ENCODE data around the gene FARP1. TPM values are rescaled to one million over a fixed set of nuclear protein-coding genes. Genes with fewer than 3 reads are reported as not detected.
A peak's percentile ranks its signal among the peaks of the same experiment; 100 is the strongest.

Gene FARP1
- total RNA-seq, 2 experiments from 2014 or later = 0.55 to 1.9 TPM

DNA sequence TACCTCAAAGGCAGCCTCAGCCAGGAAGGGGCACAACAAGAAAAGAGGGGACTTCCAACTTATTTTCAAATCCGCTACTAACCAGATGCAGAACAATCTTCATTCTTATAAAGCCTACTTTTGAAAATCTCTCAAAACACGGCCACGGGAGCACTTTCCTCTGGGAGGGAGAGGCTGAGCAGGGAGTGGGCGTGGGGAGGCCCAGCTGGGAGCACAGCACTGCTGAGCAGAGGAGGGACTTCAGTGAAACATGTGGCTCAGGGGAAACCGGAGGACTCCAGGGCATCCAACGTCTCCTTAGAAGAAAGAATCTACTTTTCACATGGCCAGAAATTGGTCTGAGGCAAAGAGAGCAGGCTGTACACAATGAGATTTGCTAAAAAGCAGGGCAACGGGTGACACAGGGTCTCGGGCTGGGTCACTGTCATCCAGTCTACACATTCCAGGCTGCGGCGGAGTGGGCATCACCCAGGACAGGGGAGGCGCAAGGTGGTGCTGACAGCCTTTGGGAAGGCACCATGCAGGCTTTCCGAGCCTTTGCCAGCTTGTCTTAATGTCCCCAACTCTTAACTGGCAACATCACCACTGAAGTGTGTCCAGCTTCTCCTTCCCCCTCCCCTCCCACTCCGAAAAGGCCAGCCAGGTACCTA lies 317.0 kb downstream of the FARP1 start:
- Mint-ChIP-seq H3K36me3 (peaks cover 29% of the 10 kb centered on the region), H3K27ac (no peak overlapping the region), H3K27me3 (no peaks in the 10 kb centered on the region), H3K4me3 (no peak overlapping the region), H3K4me1 (no peaks in the 10 kb centered on the region), H3K9me3 (no peaks in the 10 kb centered on the region)
- DNase-seq = no peak
- no peak for ATAC-seq (ENCODE audit: low read depth)
- POLR2A ChIA-PET = no interaction called here

- no peaks in the 10 kb centered on the region for H3K4me1 Mint-ChIP-seq
- peaks cover 32% of the 10 kb centered on the region for H3K36me3 Mint-ChIP-seq
- ATAC-seq (ENCODE audit: low read depth) (no peak), DNase-seq (no peak)
- no peak overlapping the region for H3K27ac Mint-ChIP-seq
- H3K4me3 Mint-ChIP-seq = no peak overlapping the region
- POLR2A ChIA-PET = no interaction called here
- H3K27me3 Mint-ChIP-seq = no peaks in the 10 kb centered on the region
- H3K9me3 Mint-ChIP-seq = no peaks in the 10 kb centered on the region
These were observed 317.6 kb downstream of the FARP1 start for GRCh38 chr13:98460516-98460915.

DNA sequence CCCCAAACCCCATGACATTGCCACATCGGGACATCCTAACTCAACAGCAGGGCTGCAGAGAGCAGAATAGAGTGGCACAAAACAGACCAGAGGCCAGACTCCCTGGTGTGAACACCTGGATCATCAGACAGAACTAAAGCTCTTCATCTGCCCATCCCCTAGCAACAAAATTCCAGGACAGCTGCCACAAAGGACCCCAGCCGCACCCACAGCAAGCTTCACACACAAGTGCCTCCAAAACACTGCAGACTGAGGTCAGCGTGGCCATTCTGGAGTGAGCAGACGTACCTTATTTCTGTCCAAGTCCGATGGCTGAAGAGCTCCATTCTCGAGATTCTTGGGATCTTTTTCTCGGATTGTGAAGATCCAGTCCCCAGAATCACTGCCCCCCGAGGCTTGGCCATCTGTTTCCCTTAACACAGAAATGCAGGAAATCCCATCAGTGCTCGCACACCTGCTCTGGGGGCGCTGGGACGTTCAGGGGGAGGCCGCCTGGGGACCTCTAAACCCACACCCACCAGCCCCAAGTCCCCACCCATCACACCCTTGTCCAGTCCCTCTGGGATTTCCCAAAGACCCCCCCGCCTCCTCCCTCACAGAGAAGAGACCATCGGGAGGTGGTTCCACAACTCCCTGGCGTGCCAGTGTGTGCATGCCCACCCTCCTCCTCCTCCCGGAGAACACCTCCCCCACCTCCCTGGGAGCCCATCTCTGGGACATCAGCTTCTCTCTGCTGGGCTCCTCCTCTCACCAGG lies 318.8 kb downstream of the FARP1 start:
- no peak for ATAC-seq (ENCODE audit: low read depth)
- Mint-ChIP-seq H3K4me3 (no peak overlapping the region), H3K27ac (no peak overlapping the region), H3K9me3 (no peaks in the 10 kb centered on the region), H3K27me3 (no peaks in the 10 kb centered on the region), H3K4me1 (peaks cover 2% of the 10 kb centered on the region), H3K36me3 (peaks cover 31% of the 10 kb centered on the region)
- no peak for DNase-seq
- POLR2A ChIA-PET = no interaction called here

GRCh38 chr13:98462241-98462882 lies 319.5 kb downstream of the FARP1 start:
- no peak overlapping the region for H3K4me3 Mint-ChIP-seq
- POLR2A ChIA-PET = no interaction called here
- DNase-seq (no peak), ATAC-seq (ENCODE audit: low read depth) (no peak)
- no peaks in the 10 kb centered on the region for H3K27me3 Mint-ChIP-seq
- no peaks in the 10 kb centered on the region for H3K9me3 Mint-ChIP-seq
- H3K4me1 Mint-ChIP-seq = peaks cover 4% of the 10 kb centered on the region
- H3K27ac Mint-ChIP-seq = peak overlapping the region; percentile 44
- peaks cover 29% of the 10 kb centered on the region for H3K36me3 Mint-ChIP-seq

GRCh38 chr13:98462946-98463345 lies 320.1 kb downstream of the FARP1 start:
- H3K27me3 Mint-ChIP-seq = no peaks in the 10 kb centered on the region
- H3K4me3 Mint-ChIP-seq = no peak overlapping the region
- H3K36me3 Mint-ChIP-seq = peaks cover 29% of the 10 kb centered on the region
- POLR2A ChIA-PET = no interaction called here
- H3K27ac Mint-ChIP-seq = no peak overlapping the region
- ATAC-seq (ENCODE audit: low read depth) = no peak
- peak; percentile 15 for DNase-seq
- H3K4me1 Mint-ChIP-seq = peaks cover 4% of the 10 kb centered on the region
- no peaks in the 10 kb centered on the region for H3K9me3 Mint-ChIP-seq

- peaks cover 29% of the 10 kb centered on the region for H3K36me3 Mint-ChIP-seq
- no peak overlapping the region for H3K27ac Mint-ChIP-seq
- DNase-seq (no peak), ATAC-seq (ENCODE audit: low read depth) (no peak)
- H3K9me3 Mint-ChIP-seq = no peaks in the 10 kb centered on the region
- H3K27me3 Mint-ChIP-seq = no peaks in the 10 kb centered on the region
- POLR2A ChIA-PET = no interaction called here
- H3K4me3 Mint-ChIP-seq = no peak overlapping the region
- H3K4me1 Mint-ChIP-seq = peaks cover 5% of the 10 kb centered on the region
These were observed 323.8 kb downstream of the FARP1 start for GRCh38 chr13:98466634-98467236.

DNA sequence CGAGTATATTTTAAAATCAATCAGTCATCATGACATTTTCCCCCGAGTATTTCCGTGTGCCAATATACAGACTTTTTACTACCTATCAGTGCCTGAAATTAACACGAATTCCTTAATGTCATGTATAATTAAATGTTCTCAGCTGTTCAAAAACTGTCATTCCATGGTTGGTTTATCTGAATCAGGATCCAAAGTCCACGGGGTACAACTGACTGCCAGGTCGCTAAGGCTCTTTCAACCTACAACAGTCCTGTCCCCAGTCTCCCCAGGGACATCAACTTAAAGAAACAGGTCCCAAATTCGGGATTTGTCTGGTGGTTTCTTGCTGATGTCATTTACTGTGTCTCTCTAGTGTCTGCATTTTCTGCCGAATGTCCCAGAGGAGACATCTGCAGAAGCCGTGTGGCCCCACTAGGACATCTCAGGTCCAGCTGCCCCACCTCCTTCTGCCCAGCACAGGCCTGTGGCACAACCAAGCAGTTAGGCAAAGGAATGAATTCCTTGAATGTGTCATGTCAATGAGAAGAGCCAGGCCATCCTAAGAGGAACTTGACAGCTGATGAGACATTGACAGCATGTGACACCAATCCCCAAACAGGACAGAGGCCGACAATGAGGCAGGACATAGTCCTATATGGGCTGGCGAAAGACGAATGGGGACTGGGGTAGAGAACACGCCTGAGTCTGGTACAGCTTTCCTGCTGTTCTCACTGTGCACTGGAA lies 324.5 kb downstream of the FARP1 start:
- Mint-ChIP-seq H3K4me1 (peaks cover 5% of the 10 kb centered on the region), H3K36me3 (peaks cover 32% of the 10 kb centered on the region), H3K27me3 (no peaks in the 10 kb centered on the region), H3K4me3 (no peak overlapping the region), H3K9me3 (no peaks in the 10 kb centered on the region), H3K27ac (peak overlapping the region; percentile 27)
- no peak for DNase-seq
- no peak for ATAC-seq (ENCODE audit: low read depth)
- POLR2A ChIA-PET = no interaction called here

DNA sequence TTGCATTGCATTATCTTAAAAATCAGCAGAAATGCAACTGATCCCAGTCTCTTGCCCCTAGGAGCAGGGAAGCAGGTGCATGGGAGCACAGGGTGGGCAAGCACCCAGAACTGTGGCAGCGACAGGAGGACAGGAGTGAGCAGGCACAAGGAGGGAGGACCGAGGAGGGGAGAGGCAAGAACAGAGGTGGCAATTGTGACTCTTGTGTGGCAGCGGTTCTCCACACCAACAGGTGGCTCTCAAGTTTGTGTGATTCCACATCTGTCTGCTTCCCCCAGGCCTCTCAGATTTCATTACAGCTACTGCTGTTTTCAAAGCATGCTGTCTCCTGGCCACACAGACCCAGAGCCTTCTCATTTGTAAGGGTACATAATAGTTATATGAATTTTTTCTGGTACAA lies 325.5 kb downstream of the FARP1 start:
- H3K27ac Mint-ChIP-seq = no peak overlapping the region
- POLR2A ChIA-PET = no interaction called here
- peaks cover 32% of the 10 kb centered on the region for H3K36me3 Mint-ChIP-seq
- H3K4me3 Mint-ChIP-seq = no peak overlapping the region
- no peaks in the 10 kb centered on the region for H3K27me3 Mint-ChIP-seq
- peaks cover 10% of the 10 kb centered on the region for H3K4me1 Mint-ChIP-seq
- DNase-seq (no peak), ATAC-seq (ENCODE audit: low read depth) (no peak)
- H3K9me3 Mint-ChIP-seq = peaks cover 4% of the 10 kb centered on the region

- Mint-ChIP-seq H3K27me3 (no peaks in the 10 kb centered on the region), H3K4me1 (peaks cover 11% of the 10 kb centered on the region), H3K27ac (no peak overlapping the region), H3K9me3 (peaks cover 4% of the 10 kb centered on the region), H3K36me3 (peaks cover 32% of the 10 kb centered on the region), H3K4me3 (no peak overlapping the region)
- POLR2A ChIA-PET = no interaction called here
- ATAC-seq (ENCODE audit: low read depth) (no peak), DNase-seq (no peak)
These were observed 326.0 kb downstream of the FARP1 start for GRCh38 chr13:98468929-98469328.

GRCh38 chr13:98470920-98471319 lies 328.0 kb downstream of the FARP1 start:
- DNase-seq (no peak), ATAC-seq (ENCODE audit: low read depth) (no peak)
- H3K4me3 Mint-ChIP-seq = no peak overlapping the region
- peaks cover 40% of the 10 kb centered on the region for H3K36me3 Mint-ChIP-seq
- POLR2A ChIA-PET = no interaction called here
- H3K27ac Mint-ChIP-seq = no peak overlapping the region
- peaks cover 15% of the 10 kb centered on the region for H3K4me1 Mint-ChIP-seq
- no peaks in the 10 kb centered on the region for H3K27me3 Mint-ChIP-seq
- H3K9me3 Mint-ChIP-seq = peaks cover 4% of the 10 kb centered on the region

DNA sequence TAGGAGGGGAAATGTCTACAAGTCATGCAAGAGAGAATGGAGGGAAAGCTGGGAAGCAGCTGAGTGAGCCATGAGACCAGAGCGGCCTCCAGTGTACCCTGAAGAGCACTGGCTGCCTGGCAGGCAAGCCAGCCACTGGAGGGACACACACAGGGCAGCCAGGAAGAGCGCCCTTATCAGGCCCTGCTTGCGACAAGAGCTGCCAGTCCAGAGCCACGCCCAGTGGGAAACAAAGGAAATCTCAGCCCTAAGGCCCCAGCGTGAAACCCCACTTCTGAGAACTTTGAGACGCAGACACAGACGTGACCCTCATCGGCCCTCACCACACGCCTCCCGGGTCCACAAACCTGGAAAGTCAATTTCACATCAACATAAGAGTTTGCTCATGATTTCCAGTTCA lies 329.0 kb downstream of the FARP1 start:
- no peak overlapping the region for H3K4me3 Mint-ChIP-seq

GRCh38 chr13:98473135-98473787 lies 330.4 kb downstream of the FARP1 start:
- peak overlapping the region; percentile 75 for H3K27ac Mint-ChIP-seq
- H3K36me3 Mint-ChIP-seq = peaks cover 54% of the 10 kb centered on the region
- POLR2A ChIA-PET = interaction anchor here (0.5 kb wide), 1 partner anchor 86 kb away, joined by 5 read pairs; no protein-coding TSS in a partner anchor
- H3K4me1 Mint-ChIP-seq = peaks cover 33% of the 10 kb centered on the region
- H3K27me3 Mint-ChIP-seq = no peaks in the 10 kb centered on the region
- no peak for ATAC-seq (ENCODE audit: low read depth)
- DNase-seq = no peak
- H3K4me3 Mint-ChIP-seq = no peak overlapping the region
- H3K9me3 Mint-ChIP-seq = peaks cover 4% of the 10 kb centered on the region

More for the DNA sequence above, 329.0 kb downstream of the FARP1 start:
- peaks cover 23% of the 10 kb centered on the region for H3K4me1 Mint-ChIP-seq
- no peak for ATAC-seq (ENCODE audit: low read depth)
- peak overlapping the region; percentile 23 for H3K27ac Mint-ChIP-seq
- H3K36me3 Mint-ChIP-seq = peaks cover 44% of the 10 kb centered on the region
- peaks cover 4% of the 10 kb centered on the region for H3K9me3 Mint-ChIP-seq
- no peaks in the 10 kb centered on the region for H3K27me3 Mint-ChIP-seq
- DNase-seq = no peak
- POLR2A ChIA-PET = no interaction called here

GRCh38 chr13:98473788-98474144 lies 330.9 kb downstream of the FARP1 start:
- Mint-ChIP-seq H3K4me1 (peaks cover 37% of the 10 kb centered on the region), H3K9me3 (peaks cover 4% of the 10 kb centered on the region), H3K27ac (no peak overlapping the region), H3K36me3 (peaks cover 54% of the 10 kb centered on the region), H3K27me3 (no peaks in the 10 kb centered on the region), H3K4me3 (no peak overlapping the region)
- ATAC-seq (ENCODE audit: low read depth) = no peak
- DNase-seq = no peak
- POLR2A ChIA-PET = no interaction called here
